Measurements from ENCODE around the gene OR4E1.
"Not testable (repeated sequence)": the region's sequence is repeated elsewhere in the genome, so short reads cannot be mapped to it uniquely, and the experiment has no call there.

Gene OR4E1

GRCh38 chr14:21673718-21674117 lies at the start of gene OR4E1:
Gene OR4E1 (minus strand): TSS chr14:21673818. CDS start chr14:21670935, 2,883 bp downstream.
- no peak for FAIRE-seq

GRCh38 chr14:21721504-21721903 lies 47.9 kb upstream of the OR4E1 start:
- FAIRE-seq, result no peak

GRCh38 chr14:21719841-21720240 lies 46.2 kb upstream of the OR4E1 start:
- no peak for FAIRE-seq

GRCh38 chr14:21714318-21714929 lies 40.8 kb upstream of the OR4E1 start:
- no peak for FAIRE-seq

GRCh38 chr14:21712036-21712435 lies 38.4 kb upstream of the OR4E1 start:
- no peak for FAIRE-seq

- FAIRE-seq, result peak; percentile 78
Measured at GRCh38 chr14:21711360-21711961, 37.8 kb upstream of the OR4E1 start.

- FAIRE-seq, result no peak
Measured at GRCh38 chr14:21704338-21704737, 30.7 kb upstream of the OR4E1 start.

GRCh38 chr14:21703357-21704326 lies 30.0 kb upstream of the OR4E1 start:
- no peak for FAIRE-seq

- no peak for FAIRE-seq
Measured at GRCh38 chr14:21702316-21702715, 28.7 kb upstream of the OR4E1 start.

- FAIRE-seq, result no peak
Measured at GRCh38 chr14:21699551-21699950, 25.9 kb upstream of the OR4E1 start.

- not testable (repeated sequence) for FAIRE-seq
Measured at GRCh38 chr14:21698538-21698937, 24.9 kb upstream of the OR4E1 start.

- FAIRE-seq, result not testable (repeated sequence)
Measured at GRCh38 chr14:21697662-21698061, 24.0 kb upstream of the OR4E1 start.

- FAIRE-seq, result no peak
Measured at GRCh38 chr14:21694425-21694824, 20.8 kb upstream of the OR4E1 start.

GRCh38 chr14:21686468-21686867 lies 12.8 kb upstream of the OR4E1 start:
- no peak for FAIRE-seq

- FAIRE-seq, result no peak
Measured at GRCh38 chr14:21680072-21680471, 6.5 kb upstream of the OR4E1 start.

- FAIRE-seq, result no peak
Measured at GRCh38 chr14:21675566-21675965, 1.9 kb upstream of the OR4E1 start.

GRCh38 chr14:21672116-21672515 lies 1.5 kb downstream of the OR4E1 start:
- FAIRE-seq, result no peak

GRCh38 chr14:21671371-21671770 lies 2.2 kb downstream of the OR4E1 start:
- FAIRE-seq, result no peak

GRCh38 chr14:21669284-21669683 lies 4.3 kb downstream of the OR4E1 start:
- no peak for FAIRE-seq

GRCh38 chr14:21668377-21668776 lies 5.2 kb downstream of the OR4E1 start:
- no peak for FAIRE-seq

GRCh38 chr14:21656980-21657379 lies 16.6 kb downstream of the OR4E1 start:
- no peak for FAIRE-seq

- FAIRE-seq, result no peak
Measured at GRCh38 chr14:21654215-21654614, 19.4 kb downstream of the OR4E1 start.

GRCh38 chr14:21653331-21653885 lies 20.2 kb downstream of the OR4E1 start, which contains the start of gene OR4E2:
Gene OR4E2 (plus strand): TSS chr14:21653835. CDS start chr14:21665083, 11,248 bp downstream.
- no peak for FAIRE-seq
